ENCODE measurements around the gene FAHD2B.
"Not testable (repeated sequence)": the region's sequence is repeated elsewhere in the genome, so short reads cannot be mapped to it uniquely, and the experiment has no call there.

The FAHD2B gene, protein sequence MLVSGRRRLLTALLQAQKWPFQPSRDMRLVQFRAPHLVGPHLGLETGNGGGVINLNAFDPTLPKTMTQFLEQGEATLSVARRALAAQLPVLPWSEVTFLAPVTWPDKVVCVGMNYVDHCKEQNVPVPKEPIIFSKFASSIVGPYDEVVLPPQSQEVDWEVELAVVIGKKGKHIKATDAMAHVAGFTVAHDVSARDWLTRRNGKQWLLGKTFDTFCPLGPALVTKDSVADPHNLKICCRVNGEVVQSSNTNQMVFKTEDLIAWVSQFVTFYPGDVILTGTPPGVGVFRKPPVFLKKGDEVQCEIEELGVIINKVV

DNA sequence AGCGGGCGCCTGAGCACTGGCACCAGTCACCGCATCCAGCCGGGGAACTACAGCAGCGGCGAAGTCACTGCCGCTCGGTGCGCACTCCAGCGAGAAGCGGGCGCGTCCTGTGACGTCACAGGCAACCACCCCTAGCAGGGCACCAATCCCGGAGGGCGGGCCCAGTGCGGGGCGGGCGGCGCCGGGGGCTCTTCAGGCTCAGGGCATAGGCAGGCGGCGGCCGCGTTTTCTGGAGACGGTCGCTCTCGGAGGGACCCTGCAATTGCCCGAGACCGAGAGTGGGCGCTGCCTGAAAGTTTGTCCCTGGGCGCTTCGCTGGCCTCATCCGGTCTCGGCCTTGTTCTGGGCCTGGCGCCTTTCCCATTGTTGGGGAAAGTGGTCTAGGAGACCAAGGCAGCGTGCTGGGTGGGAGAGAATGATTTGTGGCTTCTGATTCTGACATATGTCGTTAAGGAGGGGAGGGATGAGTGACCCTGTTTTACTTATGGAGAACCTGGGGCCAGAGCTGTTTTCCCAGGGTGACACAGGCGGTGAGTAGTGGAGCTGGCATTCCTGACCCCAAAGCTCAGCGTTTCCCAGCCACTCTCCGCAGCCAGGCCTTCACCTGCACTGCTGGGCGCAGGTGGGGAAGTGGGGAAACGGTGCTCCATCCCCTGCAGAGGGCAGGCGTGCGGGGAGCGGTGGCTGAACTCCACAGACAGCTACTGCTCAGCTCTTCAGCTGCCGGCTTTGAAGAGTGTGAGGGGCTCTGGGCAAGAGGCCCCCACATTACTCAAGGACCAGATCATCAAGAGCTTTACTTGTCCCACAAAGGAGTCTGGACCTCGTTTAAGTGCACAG lies at the start of gene FAHD2B:
TSS of gene FAHD2B (minus strand) at position 111 of the 840 bp plus-strand sequence. CDS start 3,176 bp downstream, outside the sequence.
- peak; percentile 63 to 88 (median 71) for DNase-seq

DNA sequence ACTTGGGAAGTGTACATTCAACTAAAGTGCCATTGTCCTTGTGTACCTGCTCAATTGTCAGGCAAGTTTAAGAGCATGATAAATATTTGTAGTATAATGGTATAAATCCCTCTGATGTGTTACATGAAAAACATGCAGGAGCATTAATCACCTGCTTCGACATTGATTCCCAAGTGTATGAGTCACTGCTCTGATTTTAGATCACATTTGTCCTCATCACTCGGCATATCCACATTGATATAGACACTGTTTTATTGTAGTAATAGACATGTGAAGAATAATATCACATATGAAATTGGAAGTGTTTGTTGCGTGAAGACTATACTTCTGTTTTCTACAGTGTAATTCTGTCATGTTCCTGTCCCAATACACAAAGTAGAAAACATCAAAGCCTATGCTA lies 49.3 kb upstream of the FAHD2B start:
- DNase-seq, result not testable (repeated sequence)

DNA sequence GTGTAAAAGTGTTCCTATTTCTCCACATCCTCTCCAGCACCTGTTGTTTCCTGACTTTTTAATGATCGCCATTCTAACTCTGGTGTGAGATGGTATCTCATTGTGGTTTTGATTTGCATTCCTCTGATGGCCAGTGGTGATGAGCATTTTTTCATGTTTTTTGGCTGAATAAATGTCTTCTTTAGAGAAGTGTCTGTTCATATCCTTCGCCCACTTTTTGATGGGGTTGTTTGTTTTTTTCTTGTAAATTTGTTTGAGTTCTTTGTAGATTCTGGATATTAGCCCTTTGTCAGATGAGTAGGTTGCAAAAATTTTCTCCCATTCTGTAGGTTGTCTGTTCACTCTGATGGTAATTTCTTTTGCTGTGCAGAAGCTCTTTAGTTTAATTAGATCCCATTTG lies 34.4 kb upstream of the FAHD2B start:
- not testable (repeated sequence) for DNase-seq

DNA sequence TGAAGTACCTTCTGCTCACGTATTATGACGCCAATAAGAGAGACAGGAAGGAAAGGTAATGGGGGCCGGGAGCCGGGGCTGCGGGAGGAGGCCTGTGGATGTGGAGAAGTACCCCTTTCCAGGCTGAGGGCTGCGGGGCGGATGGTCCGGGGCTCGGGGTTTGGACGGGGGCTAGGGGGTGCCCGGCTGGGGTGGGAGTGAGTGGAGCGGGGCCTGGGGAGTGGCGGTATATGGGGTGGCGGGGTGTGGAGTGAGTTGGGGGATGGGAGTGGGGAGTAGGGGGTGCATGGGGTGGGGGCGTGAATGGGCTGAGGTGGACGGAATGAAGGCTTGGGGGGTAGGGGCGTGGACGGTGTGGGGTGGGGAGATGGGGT lies 19.2 kb upstream of the FAHD2B start:
- DNase-seq, result not testable (repeated sequence)

DNA sequence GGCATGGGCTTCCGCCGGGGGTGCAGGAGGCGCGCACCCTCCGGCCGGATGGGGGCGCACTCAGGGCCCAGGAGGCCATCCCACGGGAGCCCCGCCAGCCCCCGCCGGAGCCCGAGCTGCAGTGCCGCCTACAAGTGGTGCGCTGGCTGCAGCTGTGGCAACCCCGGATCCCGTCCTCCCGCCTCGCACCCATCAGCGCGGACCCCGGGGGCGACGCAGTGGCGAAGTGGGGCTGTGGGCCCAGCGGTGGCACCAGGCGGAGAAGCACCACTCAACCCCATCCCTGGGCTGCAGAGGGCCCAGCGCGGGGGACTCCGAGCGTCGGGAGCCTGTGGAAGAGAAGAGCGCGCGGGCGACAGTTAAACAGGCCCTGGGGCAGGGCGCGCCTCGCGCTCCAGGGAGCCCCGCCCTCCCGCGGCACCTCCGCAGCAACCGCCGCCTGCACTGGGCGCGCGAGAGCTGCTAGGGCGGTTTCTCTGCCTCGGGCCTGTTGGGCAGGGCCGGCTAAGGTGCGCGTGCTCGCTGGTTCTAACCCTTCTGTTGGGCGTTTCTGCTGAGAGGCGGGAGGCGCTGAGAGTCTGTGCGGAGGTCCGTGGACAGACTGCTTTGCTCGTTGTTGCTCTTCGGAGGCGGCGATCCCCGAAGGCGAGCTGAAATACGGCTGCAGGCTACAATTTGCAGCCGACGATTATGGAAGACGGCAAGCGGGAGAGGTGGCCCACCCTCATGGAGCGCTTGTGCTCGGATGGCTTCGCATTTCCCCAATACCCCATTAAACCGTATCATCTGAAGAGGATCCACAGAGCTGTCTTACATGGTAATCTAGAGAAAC lies 18.6 kb upstream of the FAHD2B start, which contains the start of gene ANKRD36:
TSS of gene ANKRD36 (plus strand) at position 104 of the 832 bp plus-strand sequence. CDS start at position 691, 587 bp downstream.
- peak; percentile 86 to 95 (median 91) for DNase-seq

DNA sequence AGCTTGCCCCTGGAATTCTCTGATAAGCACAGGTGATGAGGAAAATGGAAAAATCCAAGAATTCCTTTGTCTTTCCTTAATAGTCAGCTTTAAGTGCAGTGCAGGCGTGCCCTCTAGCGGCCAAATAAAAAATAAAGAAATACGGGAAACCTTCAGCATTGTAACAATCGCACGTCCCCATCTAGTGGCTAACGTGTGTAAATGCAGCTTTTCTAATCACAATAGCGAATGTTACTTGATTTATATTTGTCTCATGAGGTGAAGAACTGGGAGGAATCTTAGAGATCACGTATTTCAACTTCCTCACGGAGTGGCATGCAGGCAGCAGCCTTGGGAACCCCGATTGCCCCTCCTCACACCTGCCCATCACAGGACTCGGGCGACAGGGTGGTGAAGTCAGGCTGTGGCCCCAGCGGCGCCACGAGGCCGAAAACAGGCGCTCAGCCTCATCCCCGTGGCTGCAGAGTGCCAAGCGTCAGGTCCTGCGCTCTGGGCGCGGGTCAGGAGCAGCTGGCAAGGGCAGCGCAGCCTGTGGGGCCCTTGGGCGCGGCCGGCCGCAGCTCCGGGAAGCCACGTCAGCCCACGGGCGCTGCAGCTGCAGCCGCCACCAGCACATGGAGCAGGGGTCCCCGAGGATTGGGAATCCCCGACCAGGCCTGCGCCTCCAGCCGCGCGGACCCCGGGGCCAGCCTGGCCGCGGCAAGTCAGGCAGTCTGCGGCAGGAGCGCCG lies 17.8 kb upstream of the FAHD2B start:
- DNase-seq, result peak; percentile 29 to 33 (median 31)

DNA sequence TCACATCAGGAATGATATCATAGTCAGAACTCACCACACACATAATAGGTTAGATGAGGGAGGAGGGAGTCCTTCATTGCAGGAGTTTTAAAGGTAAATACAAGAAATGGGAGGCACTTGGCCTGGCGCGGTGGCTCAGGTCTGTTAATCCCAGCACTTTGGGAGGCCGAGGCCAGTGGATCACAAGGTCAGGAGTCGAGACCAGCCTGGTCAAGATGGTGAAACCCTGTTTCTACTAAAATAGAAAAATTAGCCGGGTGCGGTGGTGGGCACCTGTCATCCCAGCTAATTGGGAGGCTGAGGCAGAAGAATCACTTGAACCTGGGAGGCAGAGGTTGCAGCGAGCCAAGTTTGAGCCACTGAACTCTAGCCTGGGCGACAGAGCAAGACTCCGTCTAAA lies 16.6 kb upstream of the FAHD2B start:
- DNase-seq, result not testable (repeated sequence)

DNA sequence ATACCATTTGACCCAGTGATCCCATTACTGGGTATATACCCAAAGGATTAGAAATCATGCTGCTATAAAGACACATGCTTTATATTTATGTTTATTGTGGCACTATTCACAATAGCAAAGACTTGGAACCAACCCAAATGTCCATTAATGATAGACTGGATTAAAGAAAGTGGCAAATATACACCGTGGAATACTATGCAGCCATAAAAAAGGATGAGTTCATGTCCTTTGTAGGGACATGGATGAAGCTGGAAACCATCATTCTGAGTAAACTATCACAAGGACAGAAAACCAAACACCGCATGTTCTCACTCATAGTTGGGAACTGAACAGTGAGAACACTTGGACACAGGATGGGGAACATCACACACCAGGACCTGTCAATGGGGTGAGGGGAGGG lies 12.2 kb upstream of the FAHD2B start:
- DNase-seq, result not testable (repeated sequence)

DNA sequence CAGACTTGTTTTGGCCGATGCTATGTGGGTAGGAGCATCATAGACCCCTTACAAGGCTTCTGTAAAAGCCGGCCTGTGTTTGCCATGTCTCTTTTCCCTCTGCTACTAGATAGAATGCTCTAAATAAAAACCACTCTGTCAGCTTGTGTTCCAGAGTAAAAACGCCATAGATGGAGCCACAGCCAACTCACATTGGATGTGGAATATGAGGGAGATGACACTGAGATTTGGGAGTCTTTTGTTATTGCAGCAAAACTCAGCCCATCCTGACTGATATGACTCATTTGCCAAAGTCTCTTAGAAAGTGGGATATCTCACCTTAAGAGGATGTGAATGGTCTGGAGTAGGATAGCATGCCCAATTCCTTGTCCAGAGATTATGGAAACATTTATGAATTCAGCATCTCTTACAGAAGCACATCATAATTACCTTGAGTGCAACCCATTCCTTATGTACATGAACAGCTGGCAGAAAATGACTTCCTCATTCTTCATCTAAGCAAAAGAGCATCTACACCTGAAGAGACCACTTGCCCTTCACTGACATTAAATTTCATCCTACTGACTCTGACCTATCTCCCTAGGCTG lies 4.2 kb upstream of the FAHD2B start:
- not testable (repeated sequence) for DNase-seq

DNA sequence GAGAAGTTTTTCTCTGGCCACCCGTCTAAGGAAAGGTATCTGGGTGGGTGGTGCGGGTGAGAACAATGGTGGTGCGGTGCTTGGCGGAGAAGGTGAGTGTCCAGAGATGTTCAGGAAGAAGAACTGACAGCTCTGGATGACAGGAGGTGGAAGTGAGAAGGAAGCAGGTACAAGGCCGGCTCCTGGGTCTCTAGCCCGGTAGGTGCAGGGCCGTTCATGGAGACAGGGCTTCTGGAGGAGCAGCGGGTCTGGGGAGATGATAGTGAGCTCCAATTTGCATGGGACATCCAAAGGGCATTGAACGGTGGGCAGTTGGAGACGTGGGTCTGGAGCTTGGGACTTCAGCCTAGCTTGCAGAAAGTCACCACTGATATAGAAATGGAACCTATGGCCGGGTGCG lies 979 bp upstream of the FAHD2B start:
- DNase-seq, result no peak

DNA sequence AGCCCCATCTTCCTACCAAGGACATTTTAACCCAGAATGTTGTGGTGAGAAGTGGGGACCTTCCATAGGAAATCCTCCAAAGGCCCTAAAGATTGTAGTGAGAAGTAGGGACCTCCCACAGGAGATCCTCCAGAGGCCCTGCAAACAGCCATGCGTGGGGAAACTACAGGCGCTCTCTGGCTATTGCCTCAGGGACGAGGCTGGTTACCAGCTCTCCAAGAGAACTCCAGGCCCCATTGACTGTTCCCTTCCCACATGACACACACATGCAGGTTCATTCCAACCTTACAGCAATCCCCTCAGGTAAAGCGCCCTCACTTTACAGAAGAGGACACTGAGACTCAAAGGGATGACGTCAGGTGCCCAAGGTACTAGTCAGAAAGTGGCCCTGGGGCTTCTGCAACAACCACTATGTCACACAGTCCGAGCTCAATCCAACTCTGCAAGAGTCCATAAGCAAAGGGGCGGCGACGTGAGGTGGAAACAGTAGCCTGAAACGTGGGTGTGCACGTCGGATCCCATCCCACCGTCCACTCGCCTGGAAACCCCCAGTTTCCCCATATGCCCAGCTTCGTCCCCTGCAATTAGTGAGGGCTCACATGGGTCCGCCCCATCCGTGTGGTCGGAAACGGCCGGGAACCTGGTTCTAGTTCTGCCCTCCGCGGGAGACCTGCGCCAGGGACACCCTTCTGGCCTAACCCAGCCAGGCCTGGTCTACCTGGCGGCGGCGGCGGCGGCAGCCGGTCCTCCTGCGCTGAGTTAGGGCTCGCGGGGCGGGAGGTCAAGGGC lies 505 bp downstream of the FAHD2B start:
- DNase-seq, result peak in 1 of 3 donors; percentile 19

DNA sequence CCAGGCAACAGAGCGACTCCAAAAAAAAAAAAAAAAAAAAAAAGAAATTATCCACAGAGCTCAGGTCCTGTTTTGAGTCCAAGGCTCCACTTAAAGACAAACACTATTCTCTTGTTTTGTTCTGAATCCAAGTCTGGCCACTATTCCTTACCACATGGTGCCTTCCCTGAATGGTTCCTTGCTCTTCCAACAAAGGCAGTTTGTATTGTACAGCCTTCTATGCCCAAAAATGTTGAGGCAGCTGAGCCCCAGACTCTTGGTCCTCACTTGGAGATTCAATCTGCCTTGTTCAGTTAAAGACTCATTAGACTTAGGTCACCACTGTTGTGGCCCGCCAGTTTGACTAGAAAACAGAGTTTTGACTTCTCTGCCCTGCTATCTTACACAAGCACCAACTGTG lies 1.7 kb downstream of the FAHD2B start:
- DNase-seq, result not testable (repeated sequence)

DNA sequence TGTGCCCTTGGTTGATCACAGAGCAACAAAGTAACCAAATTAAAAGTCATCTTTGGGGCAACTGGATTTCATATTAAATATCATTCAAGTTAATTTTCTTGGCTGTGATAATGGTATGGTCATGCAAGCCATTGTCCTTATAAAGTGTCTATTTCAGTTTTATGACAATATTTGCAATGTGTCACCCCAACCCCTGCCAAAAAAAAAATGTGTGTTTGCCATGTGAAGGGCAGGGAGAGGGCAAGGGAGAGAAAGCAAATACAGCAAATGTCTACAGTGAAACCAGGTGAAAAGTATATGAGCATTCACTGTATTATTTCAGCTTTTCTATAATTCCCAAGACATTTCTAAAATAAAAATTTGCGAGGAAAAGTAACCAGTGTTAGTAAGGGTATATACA lies 6.0 kb downstream of the FAHD2B start:
- not testable (repeated sequence) for DNase-seq

DNA sequence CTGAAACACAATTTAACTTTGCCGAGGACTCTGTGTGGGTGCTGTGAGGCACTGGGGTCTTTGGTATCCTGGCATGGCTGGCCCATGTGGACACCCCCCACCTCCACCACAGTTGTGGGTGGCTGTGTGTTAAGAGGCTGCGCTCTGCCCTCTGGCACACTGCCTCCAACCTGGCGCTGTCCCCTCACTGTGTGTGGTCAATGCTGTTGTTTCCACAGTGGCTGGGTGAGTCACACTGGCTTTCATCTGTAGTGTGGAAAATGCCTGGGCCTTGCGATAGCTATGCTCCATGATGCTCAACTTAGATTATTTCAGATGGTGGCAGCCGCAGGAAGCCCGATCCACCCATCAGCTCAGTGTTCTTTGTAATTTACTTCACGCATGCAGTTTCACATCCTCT lies 9.6 kb downstream of the FAHD2B start:
- DNase-seq, result not testable (repeated sequence)

DNA sequence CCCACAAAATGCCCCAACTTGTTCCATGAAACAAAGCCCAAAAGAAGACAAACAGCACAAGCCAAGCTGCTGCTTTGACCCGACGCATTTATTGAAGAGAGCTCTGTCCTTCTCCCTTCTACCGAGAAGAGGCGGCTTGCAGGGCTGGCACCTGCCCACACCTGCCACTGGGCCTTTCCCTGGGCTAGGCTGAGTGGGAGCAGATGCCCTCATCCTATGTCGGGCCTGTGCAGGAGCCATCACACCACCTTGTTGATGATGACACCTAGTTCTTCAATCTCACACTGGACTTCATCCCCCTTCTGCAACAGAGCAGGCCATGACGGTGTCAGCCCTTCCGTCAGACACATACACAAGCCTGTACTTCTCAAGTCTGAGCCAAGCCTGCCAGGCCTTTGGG lies 11.2 kb downstream of the FAHD2B start:
- not testable (repeated sequence) for DNase-seq

DNA sequence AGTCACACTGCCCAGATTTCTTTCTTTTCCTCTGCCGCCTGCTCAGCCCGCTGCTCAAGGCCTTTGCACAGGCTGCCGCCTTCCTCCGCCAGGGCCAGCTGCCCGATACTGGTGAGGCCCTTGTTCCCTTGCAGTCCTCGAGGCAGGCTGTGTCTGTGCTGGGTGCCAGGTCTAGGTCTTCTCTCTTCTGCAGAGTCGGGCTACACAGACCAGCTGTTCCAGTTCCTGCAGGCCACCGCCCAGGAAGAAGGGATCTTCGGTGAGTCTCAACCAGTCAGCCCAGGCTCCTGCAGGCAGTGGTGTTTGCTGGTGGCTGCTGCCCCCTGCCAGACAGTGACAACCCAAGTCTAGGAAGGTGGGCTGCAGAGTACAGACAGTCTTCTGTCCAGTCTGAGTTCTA lies 12.5 kb downstream of the FAHD2B start:
- DNase-seq, result not testable (repeated sequence)

DNA sequence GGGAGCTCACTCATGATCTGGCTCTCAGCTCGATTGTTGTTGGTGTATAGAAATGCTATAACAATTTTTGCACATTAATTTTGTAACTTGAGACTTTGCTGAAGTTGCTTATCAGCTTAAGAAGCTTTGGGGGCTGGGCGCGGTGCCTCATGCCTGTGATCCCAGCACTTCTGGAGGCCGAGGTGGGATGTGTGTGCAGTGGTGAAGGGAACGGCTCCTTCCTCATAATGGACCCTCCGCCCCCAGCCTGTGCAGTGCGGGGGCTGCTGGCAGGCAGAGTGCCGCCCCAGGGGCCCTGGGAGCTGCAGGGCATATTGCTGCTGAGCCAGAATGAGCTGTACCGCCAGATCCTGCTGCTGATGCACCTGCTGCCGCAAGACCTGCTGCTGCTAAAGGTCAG lies 13.8 kb downstream of the FAHD2B start:
- DNase-seq, result not testable (repeated sequence)

DNA sequence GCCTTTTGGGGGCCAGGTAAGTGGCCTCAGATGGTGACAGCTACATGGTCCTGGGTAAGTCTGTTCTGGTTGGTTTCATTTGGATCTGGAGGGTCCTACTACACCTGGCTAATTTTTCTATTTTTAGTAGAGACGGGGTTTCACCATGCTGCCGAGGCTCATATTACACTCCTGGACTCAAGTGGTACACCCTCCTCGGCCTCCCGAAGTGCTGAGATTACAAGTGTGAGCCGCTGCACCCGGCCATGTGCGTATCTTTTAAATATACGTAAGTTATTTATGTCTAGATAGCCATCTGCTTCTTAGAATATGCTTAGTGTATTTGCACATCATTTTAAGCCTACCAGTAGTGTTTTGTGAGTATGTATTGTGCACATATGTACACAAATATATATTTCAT lies 17.5 kb downstream of the FAHD2B start:
- DNase-seq, result not testable (repeated sequence)

DNA sequence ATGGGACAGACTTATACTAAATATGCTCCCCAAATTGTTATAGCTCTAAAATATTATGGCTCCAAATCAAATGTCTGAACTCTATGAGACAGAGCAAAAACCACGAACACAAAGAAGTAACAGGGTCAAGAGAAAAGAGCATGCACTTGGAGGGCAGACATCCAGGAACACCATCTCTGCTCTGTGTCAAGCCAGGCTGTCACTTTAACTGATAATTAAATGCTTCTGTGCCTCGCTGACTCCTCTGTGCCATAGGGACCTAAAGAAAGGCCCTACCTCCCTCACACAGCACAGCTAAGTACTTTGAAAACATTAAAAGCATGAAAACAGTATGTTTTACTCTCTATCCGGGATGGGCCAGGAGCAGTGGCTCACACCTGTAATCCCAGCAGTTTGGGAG lies 23.8 kb downstream of the FAHD2B start:
- not testable (repeated sequence) for DNase-seq

DNA sequence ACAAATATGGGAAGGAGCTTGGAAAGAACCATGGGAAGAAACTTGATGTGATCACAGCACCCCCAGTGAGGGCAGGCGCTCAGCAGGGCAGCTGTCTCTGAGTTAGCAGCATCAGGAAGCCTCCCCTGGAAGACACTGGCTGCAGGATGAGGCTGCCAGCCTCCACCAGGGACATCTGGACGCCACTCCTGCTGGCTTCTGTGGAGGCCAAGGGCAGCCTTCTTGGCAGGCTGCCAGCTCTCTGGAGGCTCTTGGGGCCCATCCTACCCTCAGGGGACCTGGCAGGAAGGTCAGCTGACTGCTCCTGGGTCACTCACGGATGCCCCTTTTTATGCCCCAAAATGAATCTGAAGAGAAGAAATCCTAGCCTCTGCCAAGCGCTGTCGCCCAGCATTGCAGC lies 26.0 kb downstream of the FAHD2B start:
- not testable (repeated sequence) for DNase-seq

DNA sequence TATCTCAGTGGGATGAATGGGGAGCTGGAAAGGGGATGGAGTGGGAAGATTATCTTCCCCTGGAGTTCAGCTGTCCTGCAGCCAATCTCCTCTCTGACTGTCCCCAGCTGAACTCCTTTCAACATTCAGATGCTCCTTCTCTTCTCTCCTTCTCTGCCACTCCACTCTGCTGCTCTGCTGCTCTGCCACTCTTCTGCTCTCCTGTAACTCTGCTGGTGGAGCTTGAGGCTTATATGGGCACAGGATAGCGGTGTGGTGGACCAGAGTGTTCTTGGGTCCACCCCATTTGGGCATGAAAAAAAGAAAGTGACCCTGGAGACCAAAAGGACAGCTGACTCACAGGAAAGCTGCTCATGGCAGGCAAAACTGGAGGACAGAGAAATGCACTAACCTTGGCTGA lies 26.6 kb downstream of the FAHD2B start:
- DNase-seq, result no peak
